SKM-1 (cell line): ENCODE measurements around the gene KAZN.

ENCODE experiments used
- DNase-seq: peaks from one replicate; lab custom pipeline; 2025; ENCODE audit not compliant: unreplicated experiment; lab: John Stamatoyannopoulos, UW

Gene KAZN

DNA sequence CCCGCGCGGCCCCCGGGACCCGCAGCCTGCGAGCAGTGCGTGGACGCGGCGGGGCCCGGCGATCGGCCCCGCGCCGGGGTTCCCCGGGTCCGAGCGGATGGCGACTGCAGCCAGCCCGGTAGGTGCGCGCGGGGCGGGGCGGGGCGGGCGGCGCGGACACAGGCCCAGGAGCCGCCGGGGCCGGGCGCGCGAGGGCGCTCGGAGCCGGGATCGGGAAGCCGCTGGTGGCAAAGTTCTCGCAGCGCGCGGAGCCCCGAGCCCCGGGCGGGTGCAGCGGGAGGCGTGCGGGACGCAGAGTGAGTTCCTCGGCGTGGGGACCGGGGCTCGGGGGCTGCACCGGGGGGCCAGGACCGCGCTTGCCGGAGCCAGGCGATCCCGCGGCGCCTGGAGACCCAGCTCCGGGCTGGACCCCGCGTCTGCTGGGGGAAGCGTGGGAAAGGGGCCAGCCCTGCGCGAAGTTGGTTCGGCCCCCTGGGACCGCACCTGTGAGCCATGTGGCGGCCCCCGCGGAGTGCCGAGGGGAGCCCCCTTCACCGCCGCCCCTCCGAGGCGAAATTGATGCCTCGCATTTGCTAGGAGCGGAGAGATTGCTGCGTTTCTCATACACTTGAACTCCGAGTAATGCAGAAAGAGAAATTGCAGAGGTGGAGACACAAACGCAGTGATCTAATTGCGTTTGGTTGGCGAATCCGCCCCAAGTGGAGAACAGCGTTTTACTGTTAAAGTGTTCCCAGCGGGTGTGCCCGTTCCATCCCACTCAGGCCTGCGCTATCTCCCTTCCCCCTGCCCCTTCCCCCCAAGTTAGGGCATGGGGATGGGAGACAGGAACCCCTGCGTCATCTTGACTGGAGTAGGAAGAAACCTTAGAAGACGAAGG lies 326.2 kb downstream of the KAZN start:
- no peak for DNase-seq

DNA sequence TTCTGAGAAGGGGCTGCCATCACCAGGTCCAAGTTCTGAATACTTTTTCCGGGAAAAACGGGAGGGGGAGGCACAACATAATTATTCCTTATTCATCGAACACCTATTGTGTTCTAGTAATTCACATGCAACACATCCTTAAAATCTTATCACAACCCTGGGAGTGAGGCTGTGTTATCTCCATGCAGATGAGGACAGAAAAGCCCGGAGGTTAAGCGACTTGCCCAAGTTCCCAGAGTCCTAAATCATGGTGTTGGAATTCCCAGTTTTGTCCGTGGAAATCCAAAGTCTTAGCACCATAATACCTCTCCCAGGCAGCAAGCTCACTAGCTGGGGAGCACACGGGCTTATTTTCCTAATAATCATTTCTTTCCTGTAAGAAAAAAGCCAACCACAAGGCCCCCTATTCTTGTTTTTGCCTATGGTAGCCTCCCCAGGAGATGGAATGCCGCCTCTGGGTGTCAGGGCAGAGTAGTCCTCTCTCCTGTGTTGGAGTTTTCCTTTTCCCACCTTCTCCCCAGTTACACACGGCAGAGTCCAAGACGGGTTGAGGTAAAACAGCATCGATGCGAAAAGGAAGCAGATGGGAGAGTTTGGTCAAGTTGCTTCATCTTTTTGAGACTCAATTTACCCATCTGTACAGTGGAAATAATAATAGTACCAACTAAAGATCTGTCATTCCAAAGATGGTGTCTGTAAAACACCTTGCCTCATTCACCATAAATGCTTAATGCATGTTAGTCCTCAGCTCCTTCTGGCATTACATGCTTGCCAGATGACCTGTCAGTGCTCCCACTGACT lies 327.1 kb downstream of the KAZN start:
- no peak for DNase-seq

GRCh38 chr1:14926229-14926628 lies 327.7 kb downstream of the KAZN start:
- no peak for DNase-seq

GRCh38 chr1:14926818-14927575 lies 328.5 kb downstream of the KAZN start:
- no peak for DNase-seq

GRCh38 chr1:14928412-14928811 lies 329.9 kb downstream of the KAZN start:
- DNase-seq, result no peak

GRCh38 chr1:14928886-14929546 lies 330.5 kb downstream of the KAZN start:
- DNase-seq, result no peak

GRCh38 chr1:14929547-14930246 lies 331.2 kb downstream of the KAZN start:
- no peak for DNase-seq

GRCh38 chr1:14930247-14930965 lies 331.9 kb downstream of the KAZN start:
- DNase-seq, result no peak

DNA sequence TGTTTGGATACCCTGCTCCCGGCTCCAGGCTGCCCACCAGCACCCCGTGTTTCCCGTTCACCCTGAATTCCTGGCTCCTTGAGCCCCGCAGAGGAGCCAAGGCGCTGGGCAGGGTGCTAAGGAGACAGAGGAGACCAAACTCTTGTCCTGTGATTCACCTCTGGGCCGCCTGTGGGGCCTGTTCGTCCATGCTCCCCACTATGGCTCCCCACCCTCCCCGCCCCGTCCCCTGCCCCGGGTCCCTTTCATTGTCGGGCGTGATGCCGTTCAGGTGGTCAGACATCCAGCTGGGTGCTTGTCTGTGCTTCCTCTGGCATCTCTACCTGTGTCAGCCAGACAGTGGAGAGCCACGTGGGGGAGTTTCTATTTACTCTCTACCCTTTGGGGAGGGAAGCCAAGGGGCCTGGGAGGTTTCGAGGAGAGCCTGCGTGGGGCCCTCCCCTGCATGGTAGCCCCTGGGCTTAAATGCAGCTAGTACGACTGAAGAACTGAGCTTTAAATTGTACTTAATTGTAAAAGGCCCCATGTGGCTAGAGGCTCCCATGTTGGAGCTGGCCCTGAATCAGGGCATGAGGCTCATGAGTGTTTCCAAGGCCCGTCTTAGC lies 333.7 kb downstream of the KAZN start:
- no peak for DNase-seq

DNA sequence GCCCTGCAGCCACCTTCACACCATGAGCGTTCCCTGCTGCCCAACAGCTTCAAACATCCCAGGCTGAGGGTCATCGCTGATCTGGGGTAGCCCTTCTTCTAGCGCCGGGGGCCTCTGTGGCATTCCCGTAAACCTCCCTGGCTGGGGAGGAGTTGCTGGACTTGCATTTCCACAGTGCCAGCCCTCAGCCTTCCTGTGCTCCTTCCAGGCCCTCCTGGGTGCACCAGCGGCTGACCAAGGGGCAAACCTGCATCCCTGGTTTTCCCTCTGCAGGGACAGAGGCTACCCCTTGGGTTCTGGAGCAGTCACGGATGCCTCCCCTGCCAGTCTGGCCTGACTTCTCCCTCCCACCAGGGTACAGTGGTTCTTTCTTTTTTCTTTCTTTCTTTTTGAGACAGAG lies 336.4 kb downstream of the KAZN start:
- DNase-seq, result no peak

DNA sequence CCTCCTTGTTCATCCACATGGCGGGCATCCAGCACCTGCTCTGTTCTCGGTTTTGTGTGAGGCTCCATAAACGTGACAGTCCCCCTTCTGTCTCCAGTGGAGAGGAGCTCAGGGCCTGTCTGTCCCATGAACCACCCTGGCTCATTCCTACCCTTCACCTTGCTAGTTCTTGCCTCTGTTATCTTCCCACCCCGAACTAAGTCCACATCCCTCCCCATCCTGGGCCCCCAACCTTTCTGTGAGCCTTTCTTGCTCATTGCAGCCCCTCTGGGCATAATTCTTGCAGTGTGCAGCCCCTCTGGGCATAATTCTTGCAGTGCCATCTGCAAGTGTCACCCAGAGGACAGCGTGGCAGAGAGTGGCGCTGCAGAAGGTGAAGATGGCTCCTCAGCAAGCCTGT lies 338.3 kb downstream of the KAZN start:
- no peak for DNase-seq

DNA sequence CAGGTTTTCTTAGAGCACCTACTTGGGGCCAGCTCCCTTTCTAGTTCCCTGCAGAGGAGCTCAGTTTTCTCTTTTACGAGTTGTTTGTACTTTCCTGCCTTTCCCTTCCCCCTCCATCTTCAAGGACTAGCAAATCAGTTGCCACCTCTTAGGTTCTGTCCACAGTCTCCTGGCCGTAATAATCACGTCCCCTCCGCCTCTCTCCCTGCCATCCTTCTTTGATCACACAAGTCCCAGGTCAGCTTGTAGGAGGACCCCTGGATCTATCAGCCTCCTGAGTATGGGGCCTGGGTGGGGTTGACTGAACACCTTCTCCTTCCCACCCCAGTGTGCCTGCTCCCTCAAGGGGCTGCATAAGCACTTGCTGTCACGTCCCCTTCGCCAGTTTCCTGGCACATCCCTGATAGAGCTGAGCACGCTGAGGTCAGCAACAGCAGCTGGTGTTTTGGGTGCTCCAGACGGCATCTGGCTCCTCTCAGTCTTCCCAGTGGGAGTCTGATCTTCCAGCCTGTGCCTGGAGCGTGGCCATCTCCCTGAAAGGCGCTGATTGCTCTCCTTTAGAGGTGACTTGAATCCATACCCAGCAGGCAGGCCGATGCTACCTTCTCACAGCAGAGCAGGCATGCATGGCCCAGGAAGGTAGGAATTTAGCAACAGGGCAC lies 338.9 kb downstream of the KAZN start:
- no peak for DNase-seq

- no peak for DNase-seq
Observed at GRCh38 chr1:14939527-14940284, 341.2 kb downstream of the KAZN start.

GRCh38 chr1:14940285-14940870 lies 341.9 kb downstream of the KAZN start:
- DNase-seq, result no peak

- no peak for DNase-seq
Observed at GRCh38 chr1:14941864-14942263, 343.4 kb downstream of the KAZN start.

- DNase-seq, result no peak
Observed at GRCh38 chr1:14944471-14944985, 346.0 kb downstream of the KAZN start.
